NCI-H146 treated with DMSO at 0.1 percent for 48 hours (cell line): ENCODE data around the gene ARL11.

Source experiments
- DNase-seq: peaks from one replicate; lab custom pipeline; 2025; ENCODE audit not compliant: unreplicated experiment; lab: John Stamatoyannopoulos, UW

The ARL11 gene

DNA sequence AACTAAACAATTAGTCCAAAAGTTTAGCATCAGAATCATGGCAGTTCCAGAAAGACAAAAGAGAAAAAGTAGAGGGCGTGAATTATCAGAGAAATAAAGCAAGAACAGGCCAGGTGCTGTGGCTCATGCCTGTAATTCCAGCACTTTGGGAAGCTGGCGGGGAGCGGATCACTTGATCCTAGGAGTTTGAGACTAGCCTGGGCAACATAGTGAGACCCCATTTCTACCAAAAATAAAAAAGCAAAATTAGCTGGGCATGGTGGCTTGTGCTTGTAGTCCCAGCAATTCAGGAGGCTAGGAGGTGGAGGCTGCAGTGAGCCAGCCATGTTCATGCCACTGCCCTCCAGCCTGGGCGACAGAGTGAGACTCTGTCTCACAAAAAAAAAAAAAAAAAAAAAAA lies 18.4 kb downstream of the ARL11 start:
- DNase-seq = no peak

DNA sequence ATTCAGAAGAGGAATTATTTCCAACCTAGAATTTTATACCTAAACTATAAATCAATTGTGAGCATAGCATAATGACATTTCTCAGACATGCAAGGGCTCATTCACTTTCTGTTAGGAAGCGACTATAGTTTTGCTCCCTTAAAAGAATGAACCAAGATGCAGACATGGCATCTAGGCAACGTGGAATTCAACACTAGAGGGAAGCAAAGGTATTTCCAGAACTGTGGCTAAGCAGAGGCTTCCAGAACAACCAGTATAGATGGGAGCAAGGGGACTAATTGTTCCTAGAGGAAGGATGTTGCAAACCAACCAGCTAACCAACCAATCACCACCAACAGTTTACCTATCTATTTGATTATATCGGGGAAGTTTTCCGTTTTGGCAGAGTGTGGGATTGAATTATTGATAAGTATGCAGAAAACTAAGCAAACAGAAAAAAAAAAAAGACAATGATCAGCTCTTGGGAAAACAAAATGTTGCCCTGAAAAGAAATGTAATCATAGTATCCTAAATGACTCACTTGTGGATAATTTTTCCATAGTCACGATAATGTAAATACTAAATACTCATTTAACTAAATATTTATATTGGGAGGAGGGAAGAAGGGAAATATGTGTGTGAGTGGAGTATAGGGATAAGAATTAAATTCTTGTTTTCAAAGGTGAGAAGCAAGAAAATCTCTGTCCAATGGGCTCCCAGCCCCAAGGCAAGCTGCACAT lies 21.1 kb downstream of the ARL11 start:
- no peak for DNase-seq

DNA sequence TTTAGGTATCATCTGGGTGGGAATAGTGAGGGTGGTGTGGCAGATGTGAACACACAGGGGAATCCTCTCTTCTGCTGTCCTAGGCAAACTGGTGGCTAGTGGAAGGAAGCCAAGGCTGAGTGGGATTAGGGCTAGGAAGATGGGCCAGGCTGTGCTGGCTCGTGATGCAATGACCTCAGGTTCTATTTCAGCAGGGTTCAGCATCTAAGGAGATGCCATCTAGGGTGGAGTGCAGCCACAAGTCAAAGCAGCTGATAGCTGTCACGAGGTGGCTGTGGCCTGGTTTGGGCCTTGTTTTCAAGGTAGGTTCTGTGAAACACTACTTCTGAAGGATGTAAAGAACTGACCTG lies 21.6 kb downstream of the ARL11 start:
- no peak for DNase-seq

DNA sequence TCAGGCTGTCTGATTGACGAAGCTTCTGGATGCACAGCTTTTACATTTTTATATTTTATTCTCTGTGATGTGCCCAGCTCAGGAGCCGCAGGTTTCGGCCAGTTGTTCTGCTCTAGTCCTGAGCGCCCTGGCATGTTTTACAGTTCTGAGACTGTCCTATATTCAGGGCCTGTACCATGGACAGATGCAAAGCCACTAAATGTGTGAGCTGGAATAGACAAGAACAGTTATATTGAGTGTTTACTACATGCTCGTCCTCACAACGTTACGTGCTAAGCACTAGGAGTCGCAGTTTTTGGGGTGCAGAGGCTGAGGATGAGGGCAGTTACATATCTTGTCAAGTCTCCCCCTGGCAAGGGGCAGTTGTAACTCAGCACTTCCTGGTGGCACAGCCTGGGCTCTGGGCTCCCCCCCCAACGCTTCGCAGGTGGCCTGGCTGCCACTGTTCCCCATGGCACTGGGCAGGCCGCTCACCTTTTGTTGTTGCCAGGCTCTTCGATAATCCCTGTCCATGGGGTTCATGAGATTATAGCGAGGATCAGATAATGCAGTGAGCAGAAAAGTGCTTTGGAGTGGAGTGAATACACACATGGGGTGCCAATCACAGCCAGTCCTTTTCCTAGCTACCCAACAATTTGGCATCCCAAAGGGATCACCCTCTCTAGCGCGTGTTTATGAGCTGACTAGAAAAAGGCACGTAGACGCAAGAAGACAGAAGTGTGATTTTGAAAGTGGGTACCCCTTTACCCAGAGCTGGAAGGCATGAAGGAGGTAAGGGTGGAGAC lies 23.5 kb downstream of the ARL11 start:
- no peak for DNase-seq

DNA sequence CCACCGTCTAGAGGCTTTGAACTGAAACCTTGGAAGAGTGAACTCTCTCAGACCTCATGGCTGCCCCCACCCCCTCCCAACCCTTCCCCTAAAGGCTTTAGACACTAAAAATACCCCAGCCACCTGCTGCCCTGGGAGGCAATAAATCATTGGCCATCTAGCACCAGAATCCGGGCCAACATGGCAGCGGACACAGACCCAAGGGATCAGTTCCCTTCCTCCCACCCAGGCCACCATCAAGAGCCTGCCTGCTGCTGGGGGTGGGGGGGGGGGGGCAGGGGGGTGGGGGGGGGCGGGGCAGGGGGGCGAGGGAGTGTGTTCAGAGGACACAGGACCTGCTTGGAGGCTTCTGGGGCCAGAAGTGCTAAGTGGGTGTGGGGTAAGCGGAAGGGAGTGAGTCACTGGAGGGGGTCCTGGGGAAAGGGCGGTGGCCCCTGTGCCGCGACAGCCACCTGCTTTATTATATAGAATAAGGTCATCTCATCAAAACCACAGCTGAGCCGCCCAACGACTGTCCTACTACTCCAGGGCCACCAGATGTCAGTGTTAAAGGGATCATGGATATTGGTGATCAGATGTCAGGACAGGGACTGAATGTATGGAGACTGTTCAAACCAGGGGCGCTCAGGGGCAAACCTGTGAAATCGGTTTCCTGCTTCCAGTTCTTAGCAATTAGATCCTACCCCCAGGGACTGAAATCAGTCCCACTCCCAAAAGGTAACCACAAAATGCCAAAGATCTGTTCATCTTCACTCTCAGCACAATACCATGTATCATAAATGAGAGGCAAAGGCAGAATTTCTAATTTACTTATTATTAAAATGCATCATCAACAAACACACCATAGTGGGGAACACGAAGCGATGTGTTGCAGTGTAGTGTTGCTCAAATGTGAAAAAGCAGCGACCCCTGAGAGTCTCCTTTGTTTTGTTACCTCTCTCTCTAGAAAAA lies 24.3 kb downstream of the ARL11 start:
- peak; percentile 83 for DNase-seq

- DNase-seq = no peak
These were observed 25.2 kb downstream of the ARL11 start for GRCh38 chr13:49653478-49653877.

- DNase-seq = no peak
These were observed 25.7 kb downstream of the ARL11 start for GRCh38 chr13:49654011-49654410.

DNA sequence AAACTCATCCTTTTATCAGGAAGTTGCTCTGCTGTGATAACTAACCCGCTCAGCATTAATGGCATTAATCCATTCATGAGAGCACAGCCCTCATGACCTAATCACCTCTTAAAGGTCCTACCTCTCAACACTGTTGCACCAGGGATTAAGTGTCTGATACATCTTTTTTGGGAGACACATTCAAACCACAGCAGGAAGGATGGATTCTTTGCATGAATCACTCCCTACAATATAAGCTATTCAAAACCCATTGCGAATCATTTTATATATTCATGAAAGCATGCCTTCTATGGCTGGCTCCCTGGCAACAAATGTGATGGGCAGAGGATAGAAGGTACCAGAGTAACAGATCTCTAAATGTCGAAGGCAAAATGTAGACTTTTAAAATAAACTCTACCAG lies 27.6 kb downstream of the ARL11 start:
- DNase-seq = no peak

DNA sequence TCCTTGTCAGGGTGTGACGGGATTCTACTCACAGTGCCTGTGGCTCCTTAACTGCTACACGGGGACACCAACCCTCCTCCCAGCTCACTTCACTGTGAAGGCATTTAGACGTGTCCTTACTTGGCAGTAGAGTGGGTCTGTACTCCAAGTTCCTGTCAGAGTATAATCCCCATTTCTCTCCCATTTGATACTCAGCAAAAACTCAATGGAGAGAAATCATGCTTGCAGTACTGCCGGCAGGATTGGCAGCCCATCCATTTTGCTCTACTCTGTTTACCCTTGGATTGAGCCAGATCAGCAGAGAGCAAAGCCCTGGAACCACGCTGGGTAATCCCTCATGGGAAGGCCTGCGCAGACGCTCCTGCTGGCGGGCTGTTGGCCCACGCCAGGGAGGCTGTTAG lies 28.9 kb downstream of the ARL11 start:
- no peak for DNase-seq

DNA sequence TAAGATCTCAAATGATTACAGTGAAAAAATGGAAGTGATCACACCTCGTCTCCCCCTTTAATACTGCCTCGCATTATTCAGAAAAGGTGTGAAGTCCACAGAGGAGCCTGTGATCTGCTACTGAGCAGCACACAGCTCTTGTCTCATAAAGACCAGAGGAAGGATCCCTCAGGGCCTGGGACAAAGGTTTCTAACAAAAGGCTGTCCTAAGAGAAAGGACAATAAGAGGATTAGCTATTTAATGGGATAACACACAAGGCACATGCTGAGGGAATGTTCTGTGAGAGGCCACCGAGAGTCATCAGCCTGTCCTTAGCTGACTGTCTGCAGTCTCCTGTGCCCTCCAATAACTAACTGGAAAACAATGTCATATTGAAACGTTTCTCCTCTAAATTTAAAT lies 36.3 kb downstream of the ARL11 start:
- peak; percentile 15 for DNase-seq

DNA sequence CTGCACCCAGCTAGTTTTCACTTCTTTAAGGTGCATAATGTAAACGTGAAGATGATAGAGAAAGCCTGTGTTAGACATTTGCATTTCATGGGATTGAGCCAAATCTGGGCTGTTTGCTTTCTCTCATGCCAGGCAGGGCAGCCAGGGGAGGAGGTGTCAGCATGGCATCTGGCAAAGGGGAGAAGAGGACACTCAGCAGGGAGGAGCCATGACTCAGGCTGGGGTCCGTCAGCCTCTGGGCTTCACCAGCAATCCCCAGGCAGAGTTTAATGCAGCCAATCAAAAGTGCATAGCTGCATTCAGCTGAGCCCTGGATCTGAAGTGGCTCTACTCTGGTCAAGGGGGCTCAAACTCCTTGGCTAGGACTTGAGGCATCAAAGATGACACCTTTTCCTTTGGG lies 39.5 kb downstream of the ARL11 start:
- no peak for DNase-seq

- DNase-seq = peak; percentile 60
These were observed 41.5 kb downstream of the ARL11 start for GRCh38 chr13:49669735-49670309.

GRCh38 chr13:49670828-49671227 lies 42.5 kb downstream of the ARL11 start:
- DNase-seq = no peak

DNA sequence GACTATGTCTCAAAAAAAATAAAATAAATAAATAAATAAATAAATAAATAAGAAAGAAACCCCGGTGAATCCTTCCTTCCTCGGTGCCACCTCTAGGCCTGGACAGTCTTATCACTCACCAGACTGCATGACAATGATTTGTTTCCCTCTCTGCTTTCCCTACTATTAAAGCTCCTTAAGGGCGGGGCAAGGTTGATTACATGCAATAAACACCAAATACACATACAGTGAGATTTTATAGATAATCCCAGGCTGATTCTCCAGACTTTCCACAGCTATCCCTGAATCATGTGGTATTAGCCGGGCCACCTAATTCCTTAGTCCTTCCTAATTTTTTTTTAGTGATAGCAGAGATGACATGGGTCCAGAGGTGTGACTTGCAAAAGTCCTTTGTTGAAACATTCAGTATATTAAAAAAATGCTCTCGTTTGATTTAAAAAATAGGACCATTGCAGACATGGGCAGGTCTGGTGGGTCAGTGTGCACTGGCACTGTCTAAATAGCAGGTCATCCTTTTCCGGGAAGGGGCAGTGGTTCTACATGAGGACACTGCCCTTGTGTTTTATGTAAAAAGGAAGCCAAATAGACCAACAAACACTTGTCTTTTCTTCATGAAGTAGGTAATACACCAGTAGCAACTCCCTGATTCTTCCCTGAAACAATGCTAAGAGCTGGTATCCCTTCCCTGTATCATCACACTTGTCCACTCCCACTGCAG lies 48.4 kb downstream of the ARL11 start:
- DNase-seq = no peak

DNA sequence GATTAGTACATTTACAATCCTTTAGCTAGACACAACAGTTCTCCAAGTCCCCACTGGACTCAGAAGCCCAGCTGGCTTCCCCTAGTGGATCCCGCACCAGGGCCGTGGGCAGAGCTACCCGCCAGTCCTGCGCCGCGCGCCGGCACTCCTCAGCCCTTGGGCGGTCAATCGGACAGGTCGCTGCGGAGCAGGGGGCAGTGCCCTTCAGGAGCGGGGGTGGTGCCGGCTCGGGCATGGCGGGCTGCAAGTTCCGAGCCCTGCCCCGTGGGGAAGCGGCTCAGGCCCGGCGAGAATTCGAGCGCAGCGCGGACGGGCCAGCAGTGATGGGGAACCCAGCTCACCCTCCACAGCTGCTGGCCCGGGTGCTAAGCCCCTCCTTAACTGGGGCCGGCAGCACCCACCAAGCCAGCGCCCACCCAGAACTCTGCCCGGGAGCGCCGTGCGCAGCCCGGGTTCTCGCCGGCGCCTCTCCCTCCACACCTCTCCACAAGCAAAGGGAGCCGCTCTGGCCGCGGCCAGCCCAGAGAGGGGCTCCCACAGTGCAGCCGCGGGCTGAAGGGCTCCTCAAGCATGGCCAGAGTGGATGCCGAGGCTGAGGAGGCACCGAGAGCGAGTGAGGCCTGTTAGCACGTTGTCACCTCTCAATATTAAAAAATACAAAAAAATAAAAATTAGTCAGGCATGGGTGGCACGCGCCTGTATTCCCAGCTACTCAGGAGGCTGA lies 50.0 kb downstream of the ARL11 start:
- no peak for DNase-seq

DNA sequence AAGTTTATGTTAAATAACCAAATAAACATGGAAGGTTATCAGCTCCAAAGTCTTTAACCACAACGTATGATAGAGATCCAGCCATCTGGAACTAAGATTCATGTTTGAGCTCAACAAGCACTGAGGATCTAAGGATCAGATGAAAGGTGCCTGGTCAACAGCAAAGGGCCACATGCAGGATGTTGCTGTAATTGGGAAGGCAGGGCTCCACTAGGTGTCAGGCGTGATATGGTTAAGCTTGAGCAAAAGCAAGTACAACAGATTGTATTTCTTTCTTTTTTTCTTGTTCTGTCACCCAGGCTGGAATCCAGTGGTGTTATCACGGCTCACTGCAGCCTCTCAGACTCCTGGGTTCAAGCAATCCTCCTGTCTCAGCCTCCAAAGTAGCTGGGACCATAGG lies 50.9 kb downstream of the ARL11 start:
- no peak for DNase-seq

DNA sequence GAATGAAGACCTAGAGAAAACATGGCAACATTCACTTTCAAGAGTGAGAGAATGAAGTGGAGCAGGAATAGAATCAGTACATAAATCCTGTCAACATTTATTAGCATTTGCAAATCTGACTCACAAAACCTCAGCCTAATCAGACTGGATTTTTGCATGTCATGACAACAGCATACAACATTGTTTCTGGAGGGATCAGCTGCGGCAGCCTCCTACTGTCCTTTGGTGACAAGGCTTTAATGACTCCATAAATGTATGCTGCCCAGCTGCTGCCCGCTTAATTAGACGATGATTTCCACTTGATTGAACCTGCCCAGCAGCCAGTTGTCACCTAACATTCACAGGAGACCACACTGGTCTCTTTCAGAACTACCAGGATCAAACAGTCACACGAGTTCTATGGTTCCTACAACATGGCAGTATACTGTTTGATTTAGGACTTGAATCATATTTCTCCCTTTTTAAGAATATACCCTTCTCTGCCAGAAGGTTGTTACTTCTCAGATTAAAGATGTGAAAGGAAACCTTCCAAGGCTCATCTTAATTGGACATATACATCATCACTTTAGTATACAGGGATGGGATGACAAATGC lies 53.6 kb downstream of the ARL11 start:
- peak; percentile 66 for DNase-seq
